ENCODE measurements around the gene ZNF618.

GRCh38 chr9:114098936-114099668 is 223.0 kb downstream of the ZNF618 start, which contains the start of gene KIF12:
- TF ChIP-seq CTCF (IDR thresholded peaks at IDR 0.05; ENCODE audit: borderline replicate concordance, extremely low read depth, low read length, poor library complexity, severe bottlenecking) (no peak), EZH2 (IDR thresholded peaks at IDR 0.05; ENCODE audit: borderline replicate concordance, low read depth, low read length, severe bottlenecking) (no peak)
